B cell (primary cell): ENCODE results near the gene SMIM45.
A peak's percentile ranks its signal among the peaks of the same experiment; 100 is the strongest.

Source experiments
- ATAC-seq: fragments of 200-7000 bp; cut with Tn5 transposase; one replicate; pipeline ENCODE4 v1.10.0; 2021; ENCODE audit warnings: low read depth, mild to moderate bottlenecking, moderate number of reproducible peaks, moderate library complexity
- CTCF ChIA-PET: fragments of 350-600 bp; sonication (Branson Sonifier 250); formaldehyde crosslinking; loops from one replicate; lab custom pipeline; 2021; ENCODE audit warnings: antibody characterized with exemption, inconsistent platforms; lab: Charles Lee
- POLR2A ChIA-PET: fragments of 350-600 bp; sonication (Branson Sonifier 250); formaldehyde crosslinking; loops from one replicate; lab custom pipeline; 2021; ENCODE audit warnings: antibody characterized with exemption; lab: Charles Lee
- DNase-seq: peaks from one replicate; pipeline ENCODE4 v3.0.0; 2013
- H2AFZ ChIP-seq: 2 replicates; pipeline ENCODE4 v1.6.1; 2012; ENCODE audit warnings: mild to moderate bottlenecking, low read depth, low read length; ENCODE audit not compliant: insufficient read depth, poor library complexity, severe bottlenecking
- H3K27ac ChIP-seq, 2 donors: 1 replicate in 1 of 2; 2 replicates in 1 of 2; pipeline ENCODE4 v1.5.1; 2012 to 2013; ENCODE audit warnings: low read length in 2 of 2, mild to moderate bottlenecking in 2 of 2, moderate library complexity in 1 of 2
- H3K27me3 ChIP-seq, 4 experiments: fragments of 200-600 bp in 1 of 4; sonication (generic) in 1 of 4; replicated peaks in 1 of 4; 1 replicate in 2 of 4; 2 replicates in 2 of 4; pipeline versions ENCODE4 v1.6.1 to v1.7.0; 2013 to 2016; ENCODE audit warnings: low read length in 3 of 4, mild to moderate bottlenecking in 2 of 4, mixed read lengths in 1 of 4, moderate library complexity in 1 of 4; ENCODE audit not compliant: insufficient read depth in 4 of 4, control insufficient read depth in 3 of 4; ENCODE audit errors: control extremely low read depth in 1 of 4
- H3K36me3 ChIP-seq, 2 experiments: replicated peaks in 1 of 2; 1 replicate in 1 of 2; 2 replicates in 1 of 2; pipeline versions ENCODE4 v1.6.1 to v1.7.1; 2013; ENCODE audit warnings: low read length in 1 of 2; ENCODE audit not compliant: insufficient read depth in 2 of 2, control insufficient read depth in 1 of 2; ENCODE audit errors: control extremely low read depth in 1 of 2, extremely low read depth in 1 of 2
- H3K4me1 ChIP-seq, 2 donors: fragments of 200-600 bp in 1 of 2; sonication (generic) in 1 of 2; 1 replicate in 1 of 2; 2 replicates in 1 of 2; pipeline versions ENCODE4 v1.5.1 to v1.6.1; 2013 to 2017; ENCODE audit warnings: low read length in 2 of 2; ENCODE audit not compliant: control insufficient read depth in 2 of 2, insufficient read depth in 2 of 2
- H3K4me2 ChIP-seq: replicated peaks from 2 replicates; pipeline ENCODE3; 2012; ENCODE audit warnings: mild to moderate bottlenecking, low read depth, low read length; ENCODE audit not compliant: poor library complexity, severe bottlenecking
- H3K4me3 ChIP-seq, 5 experiments: fragments of 200-600 bp in 1 of 5; sonication (generic) in 1 of 5; 1 replicate in 3 of 5; 2 replicates in 2 of 5; pipeline versions ENCODE4 v1.5.1 to v1.7.0; 2011 to 2016; ENCODE audit warnings: low read length in 4 of 5, mild to moderate bottlenecking in 4 of 5, low read depth in 2 of 5, control low read depth in 1 of 5, moderate library complexity in 1 of 5; ENCODE audit not compliant: insufficient read depth in 1 of 5; ENCODE audit errors: control extremely low read depth in 1 of 5, extremely low read depth in 1 of 5
- H3K79me2 ChIP-seq: fragments of 200-600 bp; sonication (generic); one replicate; pipeline ENCODE4 v1.6.0; 2016; ENCODE audit warnings: low read length; ENCODE audit not compliant: control insufficient read depth, insufficient read depth
- H3K9ac ChIP-seq: fragments of 200-600 bp; sonication (generic); 2 replicates; pipeline ENCODE4 v1.6.1; 2017; ENCODE audit warnings: mild to moderate bottlenecking, low read length, moderate library complexity
- H3K9me3 ChIP-seq, 3 donors: one replicate each; pipeline versions ENCODE4 v1.6.1 to v1.7.1; 2013; ENCODE audit warnings: low read length in 2 of 3; ENCODE audit not compliant: control insufficient read depth in 2 of 3, insufficient read depth in 1 of 3; ENCODE audit errors: control extremely low read depth in 1 of 3
- H4K20me1 ChIP-seq: 2 replicates; pipeline ENCODE4 v1.6.0; 2012; ENCODE audit warnings: mild to moderate bottlenecking, low read length; ENCODE audit not compliant: insufficient read depth, control insufficient read depth, poor library complexity, severe bottlenecking
- H3K27ac Mint-ChIP-seq: one replicate; pipeline ENCODE4 v1.8.0; 2021; ENCODE audit warnings: mixed read lengths
- H3K27me3 Mint-ChIP-seq: one replicate; pipeline ENCODE4 v1.8.0; 2021; ENCODE audit warnings: mixed read lengths
- H3K4me1 Mint-ChIP-seq: one replicate; pipeline ENCODE4 v1.8.0; 2021; ENCODE audit warnings: mixed read lengths
- H3K4me3 Mint-ChIP-seq: one replicate; pipeline ENCODE4 v1.8.0; 2021; ENCODE audit warnings: mixed read lengths
- H3K9me3 Mint-ChIP-seq: one replicate; pipeline ENCODE4 v1.8.0; 2022; ENCODE audit warnings: mixed read lengths; ENCODE audit not compliant: insufficient read depth
- EZH2 ChIP-seq: IDR thresholded peaks from 2 replicates; pipeline ENCODE4 v1.6.1; 2012; ENCODE audit warnings: borderline replicate concordance, low read depth, mild to moderate bottlenecking, moderate library complexity, low read length; ENCODE audit not compliant: insufficient read depth, poor library complexity, severe bottlenecking
- WGBS: methylation state at CpG from one replicate; pipeline ENCODE4 v1.1.5; 2013; ENCODE audit warnings: missing lambda C conversion rate; ENCODE audit not compliant: insufficient coverage; 5-methylcytosine and 5-hydroxymethylcytosine counted together
- intact Hi-C: fragments of 100-400 bp; cut with micrococcal nuclease; formaldehyde crosslinking; loops from one replicate; pipeline ENCODE4 v1.10.0; 2022
- TF ChIP-seq, protein P1 (sequence below): fragments of 200-600 bp; IDR thresholded peaks from one replicate; pipeline ENCODE4 v1.8.0; 2022; ENCODE audit warnings: antibody characterized with exemption, mild to moderate bottlenecking

Gene SMIM45

DNA sequence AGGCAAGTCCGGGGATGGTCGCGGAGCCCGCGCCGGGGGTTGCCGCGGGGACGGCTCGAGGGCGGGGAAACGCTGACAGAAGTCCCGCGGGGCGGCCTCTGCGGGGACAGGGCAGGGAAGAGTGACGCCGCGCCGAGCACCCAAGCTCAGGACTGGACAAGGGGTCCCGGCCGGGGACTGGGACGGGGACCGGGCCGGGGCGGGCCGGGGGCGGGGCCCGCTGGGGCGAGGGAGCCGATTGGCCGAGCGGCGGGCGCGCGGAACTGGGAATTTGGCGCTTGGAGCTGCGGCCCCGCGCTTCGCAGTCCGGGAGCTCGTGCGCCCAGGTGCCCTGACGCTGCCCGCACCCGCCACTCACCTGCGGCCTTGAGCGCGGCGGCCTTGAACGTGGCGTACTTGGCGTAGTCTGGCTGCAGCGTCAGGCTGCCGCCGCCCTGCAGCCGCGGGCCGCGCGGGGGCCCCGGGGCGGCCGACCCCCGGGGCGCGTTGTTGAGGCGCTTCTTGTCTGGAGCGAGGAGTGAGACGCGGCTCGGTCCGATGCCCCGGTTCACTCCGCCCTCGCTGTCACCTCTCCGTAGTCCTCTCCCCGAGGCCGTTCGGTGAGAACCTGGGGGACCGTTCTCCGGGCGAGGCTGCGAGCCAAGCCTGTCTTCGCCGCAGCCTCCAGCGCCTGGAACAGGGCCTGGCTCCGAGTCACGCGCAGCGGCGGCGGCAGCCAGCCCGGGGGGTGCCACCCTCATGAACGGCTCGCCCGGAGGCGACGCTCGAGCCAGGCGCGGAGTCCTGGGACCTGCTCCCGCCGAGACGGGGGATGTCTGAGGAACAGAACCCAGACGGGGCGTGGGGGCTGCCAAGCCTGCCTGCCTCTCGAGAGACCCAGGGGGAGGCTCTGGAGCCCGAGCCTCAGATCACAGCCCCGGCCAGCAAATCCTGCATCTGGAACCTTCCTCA, 41.6 kb upstream of the SMIM45 start:
- CTCF ChIA-PET, result interaction anchor here (1.5 to 3.8 kb wide), 6 partner anchors 15 to 84 kb away, joined by 3 to 13 read pairs (median 5); no protein-coding TSS in a partner anchor

More for the DNA sequence above, 41.6 kb upstream of the SMIM45 start:
- Histone ChIP-seq H3K27ac (no peak overlapping the region), H2AFZ (peak overlapping the region; percentile 58), H3K4me1 (peaks cover 61% of the 10 kb centered on the region in 2 donors), H3K9ac (peak overlapping the region; percentile 66), H3K9me3 (peaks cover 0 to 5% (median 0%) of the 10 kb centered on the region in 3 donors), H4K20me1 (peaks cover 31% of the 10 kb centered on the region), H3K36me3 (peaks cover 0 to 11% of the 10 kb centered on the region in 2 experiments), H3K4me2 (peak overlapping the region; percentile 98), H3K79me2 (peaks cover 7% of the 10 kb centered on the region), H3K27me3 (peaks cover 0 to 44% (median 21%) of the 10 kb centered on the region in 4 experiments), H3K4me3 (peak overlapping the region in 4 of 5 experiments; percentile 35 to 57 (median 50))
- POLR2A ChIA-PET, result interaction anchor here (0.5 to 5.0 kb wide), 9 partner anchors 9 to 121 kb away, joined by 3 to 32 read pairs (median 5); partner anchors contain the start of gene TNFRSF13C
- H3K4me3 Mint-ChIP-seq, result peak overlapping the region; percentile 83
- no peaks in the 10 kb centered on the region for H3K9me3 Mint-ChIP-seq
- peak; percentile 73 for DNase-seq
- H3K4me1 Mint-ChIP-seq, result peaks cover 51% of the 10 kb centered on the region
- peak; percentile 10 for ATAC-seq
- WGBS, result 4% methylated on average over 112 of the region's 112 CpGs
- H3K27me3 Mint-ChIP-seq, result peaks cover 9% of the 10 kb centered on the region
- H3K27ac Mint-ChIP-seq, result peak overlapping the region; percentile 67
- intact Hi-C loops, result loop anchor here (2.0 kb wide), 1 partner anchor 78 kb away; the partner anchor contains the start of gene SREBF2
- TF ChIP-seq, protein P1, sequence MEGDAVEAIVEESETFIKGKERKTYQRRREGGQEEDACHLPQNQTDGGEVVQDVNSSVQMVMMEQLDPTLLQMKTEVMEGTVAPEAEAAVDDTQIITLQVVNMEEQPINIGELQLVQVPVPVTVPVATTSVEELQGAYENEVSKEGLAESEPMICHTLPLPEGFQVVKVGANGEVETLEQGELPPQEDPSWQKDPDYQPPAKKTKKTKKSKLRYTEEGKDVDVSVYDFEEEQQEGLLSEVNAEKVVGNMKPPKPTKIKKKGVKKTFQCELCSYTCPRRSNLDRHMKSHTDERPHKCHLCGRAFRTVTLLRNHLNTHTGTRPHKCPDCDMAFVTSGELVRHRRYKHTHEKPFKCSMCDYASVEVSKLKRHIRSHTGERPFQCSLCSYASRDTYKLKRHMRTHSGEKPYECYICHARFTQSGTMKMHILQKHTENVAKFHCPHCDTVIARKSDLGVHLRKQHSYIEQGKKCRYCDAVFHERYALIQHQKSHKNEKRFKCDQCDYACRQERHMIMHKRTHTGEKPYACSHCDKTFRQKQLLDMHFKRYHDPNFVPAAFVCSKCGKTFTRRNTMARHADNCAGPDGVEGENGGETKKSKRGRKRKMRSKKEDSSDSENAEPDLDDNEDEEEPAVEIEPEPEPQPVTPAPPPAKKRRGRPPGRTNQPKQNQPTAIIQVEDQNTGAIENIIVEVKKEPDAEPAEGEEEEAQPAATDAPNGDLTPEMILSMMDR, result no peak
- TF ChIP-seq EZH2, result peak; percentile 90
